ENCODE measurements around the gene LRRC47. TPM values are rescaled to one million over a fixed set of nuclear protein-coding genes. Genes with fewer than 3 reads are reported as not detected.

LRRC47 gene
- total and polyA plus RNA-seq, 2 of the 13 experiments (the other 11 are each of a cell fraction or from before 2014, with no cell fraction given), result 18.3 to 52.5 TPM

- no peak; the same call in 1 of the 2 replicates for TF ChIP-seq HIVEP1 (CRISPR knock-in tag; IDR thresholded peaks at IDR 0.05)
- TF ChIP-seq SOX6 (IDR thresholded peaks at IDR 0.05), result no peak
- TF ChIP-seq SOX6 (CRISPR knock-in tag; IDR thresholded peaks at IDR 0.05), result 0 out of 2 replicates have a peak, but pooled peaks have one; percentile 13
- TF ChIP-seq SAP130 (CRISPR knock-in tag; IDR thresholded peaks at IDR 0.05; ENCODE audit: low read depth), result peak; percentile 23; the same call in 1 of the 2 replicates
- peak; percentile 32; the same call in 1 of the 2 replicates for TF ChIP-seq MED1 (CRISPR knock-in tag; IDR thresholded peaks at IDR 0.05)
- no peak for TF ChIP-seq DBP (CRISPR knock-in tag; IDR thresholded peaks at IDR 0.05; ENCODE audit: not compliant biosample characterization)
- peak; percentile 23; the same call in 1 of the 2 replicates for TF ChIP-seq KAT8 (CRISPR knock-in tag; IDR thresholded peaks at IDR 0.05)
- TF ChIP-seq GATAD1 (CRISPR knock-in tag; IDR thresholded peaks at IDR 0.05), result peak; percentile 32; the same call in 1 of the 2 replicates
- no peak for TF ChIP-seq EEA1 (CRISPR knock-in tag; IDR thresholded peaks at IDR 0.05; ENCODE audit: borderline replicate concordance)
- 0 out of 2 replicates have a peak, but pooled peaks have one; percentile 15 for TF ChIP-seq RCOR2 (CRISPR knock-in tag; IDR thresholded peaks at IDR 0.05)
- no peak for TF ChIP-seq ZBTB26 (CRISPR knock-in tag; IDR thresholded peaks at IDR 0.05; ENCODE audit: borderline replicate concordance)
- TF ChIP-seq DNMT1 (CRISPR knock-in tag; IDR thresholded peaks at IDR 0.05), result no peak
- no peak for TF ChIP-seq FOXP4 (CRISPR knock-in tag; IDR thresholded peaks at IDR 0.05)
- 0 out of 2 replicates have a peak, but pooled peaks have one; percentile 22 for TF ChIP-seq PHF21A (CRISPR knock-in tag; IDR thresholded peaks at IDR 0.05)
- TF ChIP-seq SMC3 (IDR thresholded peaks at IDR 0.05; ENCODE audit: low read length), result peak; percentile 22; the same call in 1 of the 2 replicates
- TF ChIP-seq ZNF383 (CRISPR knock-in tag; IDR thresholded peaks at IDR 0.05; ENCODE audit: borderline replicate concordance), result no peak
- no peak for TF ChIP-seq CREB1 (IDR thresholded peaks at IDR 0.05)
- 0 out of 2 replicates have a peak, but pooled peaks have one; percentile 51 for TF ChIP-seq CREB1 (CRISPR knock-in tag; IDR thresholded peaks at IDR 0.05)
- TF ChIP-seq CTCF (CRISPR knock-in tag; IDR thresholded peaks at IDR 0.05), result peak; percentile 91
- TF ChIP-seq MAZ (IDR thresholded peaks at IDR 0.05; ENCODE audit: borderline replicate concordance, low read depth, low read length), result no peak
- TF ChIP-seq MAZ (CRISPR knock-in tag; IDR thresholded peaks at IDR 0.05; ENCODE audit: low read depth), result peak; percentile 26; the same call in 1 of the 2 replicates
- TF ChIP-seq ZNF276 (CRISPR knock-in tag; IDR thresholded peaks at IDR 0.05; ENCODE audit: low read depth), result no peak
- TF ChIP-seq ZNF839 (CRISPR knock-in tag; IDR thresholded peaks at IDR 0.05; ENCODE audit: borderline replicate concordance), result no peak
These were observed 10.7 kb downstream of the LRRC47 start (continued) for GRCh38 chr1:3785456-3786157.
